Peyer's patch (tissue), 4 donors: ENCODE measurements around the gene GFAP.

Source experiments
- CTCF ChIP-seq, 6 experiments: fragments of 450-650 bp in 4 of 6; fragments of 200-600 bp in 2 of 6; sonication (generic) in 1 of 6; IDR thresholded peaks; one replicate each; pipeline ENCODE4 v1.5.1; 2017 to 2019; ENCODE audit warnings: antibody characterized with exemption in 6 of 6, mild to moderate bottlenecking in 3 of 6, moderate library complexity in 1 of 6
- POLR2A ChIP-seq, 2 donors: fragments of 450-650 bp; IDR thresholded peaks; one replicate each; pipeline ENCODE4 v1.5.1; 2017; ENCODE audit warnings: antibody characterized with exemption in 2 of 2, mild to moderate bottlenecking in 2 of 2, moderate library complexity in 2 of 2

- TF ChIP-seq CTCF (IDR thresholded peaks at IDR 0.05) = peak; percentile 44 to 89 (median 80)
- no peak for TF ChIP-seq POLR2A (IDR thresholded peaks at IDR 0.05)
These were observed 4.7 kb upstream of the GFAP start for GRCh38 chr17:44919885-44920564.
